CD4-positive, alpha-beta memory T cell (primary cell): ENCODE results near the gene DRG1. TPM values are rescaled to one million over a fixed set of nuclear protein-coding genes. Genes with fewer than 3 reads are reported as not detected.

Source experiments
- CTCF ChIA-PET: fragments of 350-600 bp; sonication (Branson Sonifier 250); formaldehyde crosslinking; loops from one replicate; lab custom pipeline; 2021; ENCODE audit warnings: inconsistent platforms; ENCODE audit not compliant: partially characterized antibody; lab: Charles Lee
- POLR2A ChIA-PET: fragments of 350-600 bp; sonication (Branson Sonifier 250); formaldehyde crosslinking; loops from one replicate; lab custom pipeline; 2021; ENCODE audit not compliant: partially characterized antibody; lab: Charles Lee
- DNase-seq, 5 donors: peaks; one replicate each; pipeline versions ENCODE4 v3.0.0 to v3.0.0-alpha.2; 2020 to 2022; ENCODE audit warnings: mixed read lengths in 1 of 5
- H3K27ac ChIP-seq: one replicate; pipeline ENCODE4 v1.7.0; 2013; ENCODE audit warnings: low read depth, low read length
- H3K27me3 ChIP-seq: 2 replicates; pipeline ENCODE4 v1.7.0; 2013; ENCODE audit warnings: mild to moderate bottlenecking, low read length, moderate library complexity; ENCODE audit not compliant: insufficient read depth
- H3K36me3 ChIP-seq: 2 replicates; pipeline ENCODE4 v1.7.0; 2013; ENCODE audit warnings: mild to moderate bottlenecking, low read length, moderate library complexity; ENCODE audit not compliant: insufficient read depth
- H3K4me1 ChIP-seq: 2 replicates; pipeline ENCODE4 v1.7.0; 2013; ENCODE audit warnings: mild to moderate bottlenecking, low read length, moderate library complexity; ENCODE audit not compliant: insufficient read depth
- H3K4me3 ChIP-seq, 2 donors: one replicate each; pipeline ENCODE4 v1.7.0; 2013; ENCODE audit warnings: low read length in 2 of 2, mild to moderate bottlenecking in 1 of 2
- H3K9me3 ChIP-seq, 2 donors: one replicate each; pipeline ENCODE4 v1.7.0; 2013; ENCODE audit warnings: low read length in 2 of 2, control low read depth in 1 of 2; ENCODE audit not compliant: control insufficient read depth in 1 of 2
- H3K27ac Mint-ChIP-seq, 7 donors: one replicate each; pipeline ENCODE4 v1.8.0; 2020 to 2021; ENCODE audit warnings: mixed read lengths in 7 of 7, mild to moderate bottlenecking in 6 of 7, inconsistent platforms in 3 of 7, moderate library complexity in 3 of 7
- H3K27me3 Mint-ChIP-seq, 2 donors: one replicate each; pipeline ENCODE4 v1.8.0; 2020 to 2021; ENCODE audit warnings: mixed read lengths in 2 of 2
- H3K36me3 Mint-ChIP-seq, 2 donors: one replicate each; pipeline ENCODE4 v1.8.0; 2020 to 2021; ENCODE audit warnings: mixed read lengths in 2 of 2, inconsistent platforms in 1 of 2, mild to moderate bottlenecking in 1 of 2
- H3K4me1 Mint-ChIP-seq, 4 donors: one replicate each; pipeline ENCODE4 v1.8.0; 2020 to 2021; ENCODE audit warnings: mixed read lengths in 4 of 4, mild to moderate bottlenecking in 1 of 4
- H3K4me3 Mint-ChIP-seq, 8 donors: one replicate each; pipeline ENCODE4 v1.8.0; 2020 to 2021; ENCODE audit warnings: mixed read lengths in 8 of 8, mild to moderate bottlenecking in 7 of 8, moderate library complexity in 6 of 8, inconsistent platforms in 3 of 8
- H3K9me3 Mint-ChIP-seq, 8 donors: one replicate each; pipeline ENCODE4 v1.8.0; 2020 to 2021; ENCODE audit warnings: mixed read lengths in 8 of 8, mild to moderate bottlenecking in 5 of 8, inconsistent platforms in 3 of 8, moderate library complexity in 1 of 8
- intact Hi-C: fragments of 100-400 bp; cut with micrococcal nuclease; formaldehyde crosslinking; loops from one replicate; pipeline ENCODE4 v1.15.1; 2023
- polyA plus RNA-seq, 2 donors: library from polyadenylated mRNA; unstranded; fragments of 300-500 nt; fragmentation: Illumina TruSeq; gene quantifications; one replicate each; pipeline ENCODE4 v1.2.3, GENCODE V29; 2021
- total RNA-seq, 2 experiments: library from RNA; stranded (reverse); gene quantifications; one replicate each; pipeline ENCODE4 v1.2.3, GENCODE V29; 2021

DRG1 gene
- total and polyA plus RNA-seq, 4 experiments from 2014 or later = 74.8 to 128 (median 81.4) TPM

DNA sequence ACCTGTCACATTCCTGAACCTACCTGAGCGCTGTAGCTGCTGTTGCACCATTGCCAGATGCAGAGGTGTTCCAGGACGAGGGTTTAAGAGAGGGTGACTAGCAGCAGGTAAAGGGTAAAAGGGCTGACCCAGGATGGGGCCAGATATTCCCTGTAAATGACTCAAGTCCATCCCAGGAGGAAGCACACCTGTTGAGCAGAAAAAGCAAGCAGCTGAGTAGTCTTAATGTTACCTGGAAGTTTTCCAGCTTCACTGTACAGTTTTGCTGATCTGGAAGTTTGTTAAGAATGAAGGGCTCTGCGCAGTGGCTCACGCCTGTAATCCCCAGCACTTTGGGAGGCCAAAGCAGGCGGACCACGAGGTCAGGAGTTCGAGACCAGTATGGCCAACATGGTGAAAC lies 41.3 kb downstream of the DRG1 start:
- Histone ChIP-seq H3K36me3 (peaks cover 76% of the 10 kb centered on the region), H3K9me3 (no peaks in the 10 kb centered on the region), H3K27ac (no peak overlapping the region), H3K4me3 (no peak overlapping the region), H3K27me3 (no peaks in the 10 kb centered on the region), H3K4me1 (no peaks in the 10 kb centered on the region)
- DNase-seq = no peak
- Mint-ChIP-seq H3K27me3 (no peaks in the 10 kb centered on the region), H3K4me3 (no peak overlapping the region), H3K36me3 (peaks cover 34 to 92% of the 10 kb centered on the region in 2 donors), H3K4me1 (no peaks in the 10 kb centered on the region), H3K27ac (peak overlapping the region in 2 of 7 donors; percentile 3 to 33), H3K9me3 (no peaks in the 10 kb centered on the region)
- intact Hi-C loops = no loop called here
- ChIA-PET CTCF (interaction anchor here (0.5 kb wide), 1 partner anchor 26 kb away, joined by 3 read pairs; no protein-coding TSS in a partner anchor), POLR2A (no interaction called here)

DNA sequence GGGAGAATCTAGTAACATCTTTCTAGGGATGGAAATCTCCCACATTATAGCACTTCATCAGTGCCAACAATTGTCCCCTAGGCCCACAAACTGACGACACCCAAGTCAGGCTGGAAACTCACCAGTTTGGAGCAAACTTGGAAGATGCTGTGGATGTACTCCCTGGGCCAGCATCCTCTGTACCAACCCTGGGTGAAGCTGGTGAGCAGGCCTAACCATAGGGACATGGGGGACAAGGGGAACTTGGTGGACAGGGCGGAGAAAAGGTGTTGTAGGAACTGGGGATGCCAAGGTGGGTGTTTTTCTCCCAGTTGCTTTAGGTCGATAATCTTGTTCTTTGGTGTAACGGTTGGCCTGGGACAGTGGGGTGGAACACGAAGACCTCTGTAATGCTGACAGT lies 42.2 kb downstream of the DRG1 start:
- Histone ChIP-seq H3K36me3 (peaks cover 67% of the 10 kb centered on the region), H3K27ac (no peak overlapping the region), H3K4me1 (no peaks in the 10 kb centered on the region), H3K27me3 (no peaks in the 10 kb centered on the region), H3K9me3 (no peaks in the 10 kb centered on the region), H3K4me3 (no peak overlapping the region)
- Mint-ChIP-seq H3K27ac (peak overlapping the region in 3 of 7 donors; percentile 32 to 73 (median 51)), H3K36me3 (peaks cover 34 to 84% of the 10 kb centered on the region in 2 donors), H3K9me3 (no peaks in the 10 kb centered on the region), H3K4me3 (no peak overlapping the region), H3K4me1 (no peaks in the 10 kb centered on the region), H3K27me3 (no peaks in the 10 kb centered on the region)
- DNase-seq = no peak
- ChIA-PET POLR2A (no interaction called here), CTCF (no interaction called here)
- intact Hi-C loops = no loop called here

DNA sequence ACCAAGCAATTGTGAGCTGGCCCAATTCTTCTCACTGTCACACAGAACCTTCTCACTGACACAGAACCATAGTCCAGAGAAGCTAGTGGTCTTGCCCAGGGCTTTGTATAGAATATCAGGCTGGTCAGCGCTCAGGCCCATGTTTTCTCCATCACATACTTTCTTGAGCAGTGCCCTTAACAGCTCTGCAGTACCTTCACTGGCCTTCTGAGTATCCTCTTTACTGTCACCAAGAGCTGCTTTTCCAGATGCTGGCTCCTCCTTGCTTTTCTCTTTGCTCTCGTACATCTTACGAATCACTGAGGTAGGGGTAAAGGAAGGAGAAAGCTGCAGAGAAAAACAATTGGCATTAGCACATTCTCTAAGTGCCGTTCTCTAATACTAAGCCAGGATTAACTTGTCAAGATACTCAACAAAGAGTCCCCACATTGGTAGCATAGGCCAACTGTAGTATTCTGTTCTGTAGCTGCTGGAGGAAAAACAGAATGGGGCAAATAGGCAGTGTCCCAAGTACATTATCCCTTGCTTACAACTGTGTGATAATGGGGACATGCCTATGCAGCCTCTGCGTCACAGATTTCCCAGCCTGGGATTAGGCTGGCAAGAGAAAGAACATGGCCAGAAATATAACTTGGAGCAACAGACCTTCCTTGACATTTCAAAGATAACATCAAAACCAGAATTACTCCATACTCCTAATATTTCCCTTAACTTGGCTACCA lies 43.5 kb downstream of the DRG1 start:
- Mint-ChIP-seq H3K27me3 (no peaks in the 10 kb centered on the region), H3K27ac (peak overlapping the region in 3 of 7 donors; percentile 11 to 69 (median 57)), H3K9me3 (no peaks in the 10 kb centered on the region), H3K4me1 (no peaks in the 10 kb centered on the region), H3K4me3 (no peak overlapping the region), H3K36me3 (peaks cover 26 to 75% of the 10 kb centered on the region in 2 donors)
- H3K4me1 ChIP-seq = no peaks in the 10 kb centered on the region
- H3K27ac ChIP-seq = no peak overlapping the region
- POLR2A ChIA-PET = no interaction called here
- no peak for DNase-seq
- no peaks in the 10 kb centered on the region for H3K27me3 ChIP-seq
- no peak overlapping the region for H3K4me3 ChIP-seq
- peaks cover 55% of the 10 kb centered on the region for H3K36me3 ChIP-seq
- CTCF ChIA-PET = interaction anchor here (1.1 kb wide), 1 partner anchor 9 kb away, joined by 4 read pairs; no protein-coding TSS in a partner anchor
- H3K9me3 ChIP-seq = no peaks in the 10 kb centered on the region
- intact Hi-C loops = no loop called here

DNA sequence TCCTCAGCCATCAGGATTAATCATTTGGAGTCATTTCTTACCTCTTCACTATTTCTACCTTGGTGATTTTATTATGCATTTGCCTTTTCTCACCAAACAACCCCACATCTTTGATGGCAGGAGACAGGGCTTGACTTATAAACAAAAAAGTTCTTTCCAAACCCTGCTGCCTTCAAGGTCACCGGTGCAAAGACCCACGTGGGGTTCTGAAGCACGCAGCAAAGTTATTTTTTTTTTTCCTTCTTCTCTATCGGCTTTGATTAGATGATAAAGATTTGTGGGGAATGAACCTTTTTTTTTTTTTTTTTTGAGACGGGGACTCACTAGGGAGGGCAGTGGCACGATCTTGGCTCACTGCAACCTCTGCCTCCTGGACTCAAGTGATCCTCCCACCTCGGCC lies 44.1 kb downstream of the DRG1 start:
- no peaks in the 10 kb centered on the region for H3K27me3 Mint-ChIP-seq
- Histone ChIP-seq H3K36me3 (peaks cover 50% of the 10 kb centered on the region), H3K27ac (no peak overlapping the region), H3K9me3 (no peaks in the 10 kb centered on the region), H3K4me3 (no peak overlapping the region), H3K27me3 (no peaks in the 10 kb centered on the region), H3K4me1 (no peaks in the 10 kb centered on the region)
- CTCF ChIA-PET = interaction anchor here (1.1 kb wide), 1 partner anchor 8 kb away, joined by 4 read pairs; no protein-coding TSS in a partner anchor
- no peaks in the 10 kb centered on the region for H3K9me3 Mint-ChIP-seq
- peak overlapping the region in 1 of 7 donors; percentile 11 for H3K27ac Mint-ChIP-seq
- no peaks in the 10 kb centered on the region for H3K4me1 Mint-ChIP-seq
- intact Hi-C loops = no loop called here
- no peak overlapping the region for H3K4me3 Mint-ChIP-seq
- DNase-seq = no peak
- H3K36me3 Mint-ChIP-seq = peaks cover 30 to 75% of the 10 kb centered on the region in 2 donors
- POLR2A ChIA-PET = no interaction called here

DNA sequence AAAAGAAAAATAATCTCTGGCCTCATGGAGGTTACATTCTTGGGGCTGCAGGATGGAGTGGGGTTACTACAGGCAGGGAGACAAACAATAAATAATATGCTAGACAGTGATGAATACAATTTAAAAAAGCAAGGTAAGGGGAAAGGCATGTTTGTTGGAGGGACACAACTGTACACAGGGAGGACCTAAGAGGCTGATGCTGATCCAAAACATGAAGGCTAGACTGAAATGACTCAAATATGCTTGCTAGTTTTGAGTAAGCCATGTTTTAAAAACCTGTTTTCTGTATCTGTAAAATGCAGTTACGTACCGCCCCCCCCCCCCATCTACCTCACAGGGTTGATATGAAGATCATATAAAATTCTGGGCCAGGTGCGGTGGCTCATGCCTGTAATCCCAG lies 46.2 kb downstream of the DRG1 start:
- ChIA-PET POLR2A (interaction anchor here (0.6 kb wide), 1 partner anchor 154 kb away, joined by 3 read pairs; no protein-coding TSS in a partner anchor), CTCF (interaction anchor here (0.7 kb wide), 1 partner anchor 188 kb away, joined by 3 read pairs; no protein-coding TSS in a partner anchor)
- Mint-ChIP-seq H3K36me3 (peaks cover 23 to 61% of the 10 kb centered on the region in 2 donors), H3K4me3 (no peak overlapping the region), H3K9me3 (no peaks in the 10 kb centered on the region), H3K27ac (peak overlapping the region in 3 of 7 donors; percentile 11 to 49 (median 44)), H3K4me1 (no peaks in the 10 kb centered on the region), H3K27me3 (no peaks in the 10 kb centered on the region)
- H3K4me3 ChIP-seq = no peak overlapping the region
- intact Hi-C loops = no loop called here
- no peaks in the 10 kb centered on the region for H3K27me3 ChIP-seq
- no peak overlapping the region for H3K27ac ChIP-seq
- DNase-seq = no peak
- no peaks in the 10 kb centered on the region for H3K4me1 ChIP-seq
- peaks cover 36% of the 10 kb centered on the region for H3K36me3 ChIP-seq
- H3K9me3 ChIP-seq = no peaks in the 10 kb centered on the region

DNA sequence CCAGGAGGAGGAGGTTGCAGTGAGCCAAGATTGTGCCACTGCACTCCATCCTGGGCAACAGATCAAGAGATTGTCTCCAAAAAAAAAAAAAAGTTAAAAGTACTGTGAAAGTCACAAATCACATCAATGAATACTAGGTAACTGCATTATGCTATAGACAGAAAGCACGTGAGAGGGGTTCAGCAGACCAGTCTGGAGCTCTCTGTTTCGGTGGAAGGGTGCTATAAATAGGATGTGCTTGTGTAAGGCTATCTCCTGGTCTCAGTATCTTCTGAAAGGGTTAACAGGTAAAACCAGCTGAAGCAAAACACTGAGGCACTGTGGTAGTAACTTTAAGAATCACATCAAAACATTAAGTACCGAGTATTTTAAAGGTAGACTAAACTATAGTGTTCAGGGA lies 46.8 kb downstream of the DRG1 start:
- intact Hi-C loops = no loop called here
- peaks cover 23 to 58% of the 10 kb centered on the region in 2 donors for H3K36me3 Mint-ChIP-seq
- H3K9me3 ChIP-seq = no peaks in the 10 kb centered on the region
- H3K9me3 Mint-ChIP-seq = no peaks in the 10 kb centered on the region
- H3K36me3 ChIP-seq = peaks cover 33% of the 10 kb centered on the region
- H3K27ac Mint-ChIP-seq = no peak overlapping the region
- H3K4me3 Mint-ChIP-seq = no peak overlapping the region
- no peaks in the 10 kb centered on the region for H3K4me1 ChIP-seq
- ChIA-PET CTCF (interaction anchor here (0.6 to 0.7 kb wide), 2 partner anchors 188 to 353 kb away, joined by 3 read pairs; no protein-coding TSS in a partner anchor), POLR2A (interaction anchor here (0.6 kb wide), 1 partner anchor 155 kb away, joined by 3 read pairs; no protein-coding TSS in a partner anchor)
- no peak overlapping the region for H3K27ac ChIP-seq
- H3K27me3 ChIP-seq = no peaks in the 10 kb centered on the region
- DNase-seq = no peak
- H3K27me3 Mint-ChIP-seq = no peaks in the 10 kb centered on the region
- no peak overlapping the region for H3K4me3 ChIP-seq
- no peaks in the 10 kb centered on the region for H3K4me1 Mint-ChIP-seq

DNA sequence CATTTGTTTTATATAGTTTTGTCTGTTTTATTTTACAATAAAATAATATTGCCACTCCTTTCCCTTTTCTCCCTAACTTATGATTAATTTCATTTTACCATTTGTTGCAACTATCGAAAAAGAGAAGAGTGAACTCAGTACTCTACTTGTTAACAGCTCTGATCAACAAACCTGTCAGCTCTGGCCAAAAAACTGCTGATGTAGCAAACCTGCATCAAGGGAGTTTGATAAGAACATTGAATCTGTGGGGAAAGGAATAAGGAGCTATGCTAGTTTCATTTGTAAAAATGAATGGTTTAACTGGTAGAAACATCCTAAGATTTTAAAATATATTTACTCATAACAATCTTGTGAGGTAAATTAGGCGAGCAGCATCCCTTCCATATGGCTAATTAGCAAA lies 47.4 kb downstream of the DRG1 start:
- CTCF ChIA-PET = interaction anchor here (0.6 kb wide), 1 partner anchor 353 kb away, joined by 3 read pairs; no protein-coding TSS in a partner anchor
- H3K36me3 ChIP-seq = peaks cover 30% of the 10 kb centered on the region
- H3K4me3 Mint-ChIP-seq = no peak overlapping the region
- H3K27me3 ChIP-seq = no peaks in the 10 kb centered on the region
- H3K9me3 ChIP-seq = no peaks in the 10 kb centered on the region
- H3K4me1 Mint-ChIP-seq = no peaks in the 10 kb centered on the region
- intact Hi-C loops = no loop called here
- no peak overlapping the region for H3K27ac ChIP-seq
- POLR2A ChIA-PET = no interaction called here
- no peak for DNase-seq
- H3K27ac Mint-ChIP-seq = peak overlapping the region in 2 of 7 donors; percentile 51 to 53
- no peak overlapping the region for H3K4me3 ChIP-seq
- no peaks in the 10 kb centered on the region for H3K27me3 Mint-ChIP-seq
- peaks cover 20 to 55% of the 10 kb centered on the region in 2 donors for H3K36me3 Mint-ChIP-seq
- no peaks in the 10 kb centered on the region for H3K9me3 Mint-ChIP-seq
- H3K4me1 ChIP-seq = no peaks in the 10 kb centered on the region
